ENCODE measurements around the gene LGALS9.

DNA sequence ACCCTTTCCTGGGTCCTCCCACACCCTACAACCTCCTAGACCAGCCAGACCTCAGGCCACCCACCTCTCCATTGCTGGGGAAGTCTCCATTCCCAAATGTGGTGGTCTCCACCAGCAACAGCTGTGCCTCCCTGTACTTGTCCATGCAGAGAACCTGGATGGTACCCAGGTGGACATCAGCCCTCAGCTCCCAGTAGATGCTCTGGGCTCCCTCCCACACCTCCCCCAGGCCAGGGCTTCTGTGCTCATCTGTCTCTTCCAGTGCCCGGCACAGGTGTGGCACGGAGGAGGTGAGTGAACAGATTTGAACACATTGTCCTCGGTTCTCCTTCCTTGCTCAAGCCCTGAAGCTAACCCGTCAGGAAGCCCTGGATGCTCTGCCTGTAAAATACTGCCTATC, 34.6 kb downstream of the LGALS9 start:
- TF ChIP-seq POLR2AphosphoS5 (IDR thresholded peaks at IDR 0.05) (no peak), EP300 (IDR thresholded peaks at IDR 0.05) (no peak)
- TF ChIP-seq, protein P1, sequence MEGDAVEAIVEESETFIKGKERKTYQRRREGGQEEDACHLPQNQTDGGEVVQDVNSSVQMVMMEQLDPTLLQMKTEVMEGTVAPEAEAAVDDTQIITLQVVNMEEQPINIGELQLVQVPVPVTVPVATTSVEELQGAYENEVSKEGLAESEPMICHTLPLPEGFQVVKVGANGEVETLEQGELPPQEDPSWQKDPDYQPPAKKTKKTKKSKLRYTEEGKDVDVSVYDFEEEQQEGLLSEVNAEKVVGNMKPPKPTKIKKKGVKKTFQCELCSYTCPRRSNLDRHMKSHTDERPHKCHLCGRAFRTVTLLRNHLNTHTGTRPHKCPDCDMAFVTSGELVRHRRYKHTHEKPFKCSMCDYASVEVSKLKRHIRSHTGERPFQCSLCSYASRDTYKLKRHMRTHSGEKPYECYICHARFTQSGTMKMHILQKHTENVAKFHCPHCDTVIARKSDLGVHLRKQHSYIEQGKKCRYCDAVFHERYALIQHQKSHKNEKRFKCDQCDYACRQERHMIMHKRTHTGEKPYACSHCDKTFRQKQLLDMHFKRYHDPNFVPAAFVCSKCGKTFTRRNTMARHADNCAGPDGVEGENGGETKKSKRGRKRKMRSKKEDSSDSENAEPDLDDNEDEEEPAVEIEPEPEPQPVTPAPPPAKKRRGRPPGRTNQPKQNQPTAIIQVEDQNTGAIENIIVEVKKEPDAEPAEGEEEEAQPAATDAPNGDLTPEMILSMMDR (IDR thresholded peaks at IDR 0.05) = no peak
